ENCODE results near the gene KIRREL2.

The KIRREL2 gene

GRCh38 chr19:35894342-35894741, 37.6 kb downstream of the KIRREL2 start:
- Histone ChIP-seq H3K9ac (ENCODE audit: low read length) (no peak overlapping the region), H3K79me2 (ENCODE audit: low read length) (peaks cover 32% of the 10 kb centered on the region), H3K27ac (ENCODE audit: low read length) (no peak overlapping the region), H3K36me3 (replicated peaks; ENCODE audit: low read depth, low read length) (peaks cover 69% of the 10 kb centered on the region), H3K27me3 (ENCODE audit: low read depth, low read length) (no peaks in the 10 kb centered on the region), H3K9me3 (ENCODE audit: insufficient read depth, low read length) (no peaks in the 10 kb centered on the region), H3K4me1 (ENCODE audit: low read length) (peaks cover 7% of the 10 kb centered on the region; the same call in 1 of the 2 replicates), H2AFZ (ENCODE audit: low read depth, low read length) (no peak overlapping the region), H3K4me3 (ENCODE audit: low read length) (no peak overlapping the region), H3K4me2 (ENCODE audit: low read length) (no peak overlapping the region), H4K20me1 (ENCODE audit: insufficient read depth, low read length) (peaks cover 35% of the 10 kb centered on the region)
- no peak for TF ChIP-seq CTCF (IDR thresholded peaks at IDR 0.05; ENCODE audit: low read depth, low read length)
- TF ChIP-seq EZH2phosphoT487 (IDR thresholded peaks at IDR 0.05; ENCODE audit: low read depth) = no peak

GRCh38 chr19:35895911-35896642, 39.4 kb downstream of the KIRREL2 start:
- Histone ChIP-seq H2AFZ (ENCODE audit: low read depth, low read length) (no peak overlapping the region), H3K27ac (ENCODE audit: low read length) (no peak overlapping the region), H3K9me3 (ENCODE audit: insufficient read depth, low read length) (no peaks in the 10 kb centered on the region), H3K4me3 (ENCODE audit: low read length) (no peak overlapping the region), H3K9ac (ENCODE audit: low read length) (no peak overlapping the region), H4K20me1 (ENCODE audit: insufficient read depth, low read length) (peaks cover 30% of the 10 kb centered on the region), H3K79me2 (ENCODE audit: low read length) (peaks cover 43% of the 10 kb centered on the region), H3K4me1 (ENCODE audit: low read length) (peaks cover 10% of the 10 kb centered on the region), H3K4me2 (ENCODE audit: low read length) (no peak overlapping the region), H3K36me3 (replicated peaks; ENCODE audit: low read depth, low read length) (peaks cover 54% of the 10 kb centered on the region), H3K27me3 (ENCODE audit: low read depth, low read length) (no peaks in the 10 kb centered on the region)
- TF ChIP-seq CTCF (IDR thresholded peaks at IDR 0.05; ENCODE audit: low read depth, low read length) (no peak), EZH2phosphoT487 (IDR thresholded peaks at IDR 0.05; ENCODE audit: low read depth) (no peak)

- Histone ChIP-seq H3K27ac (ENCODE audit: low read length) (no peak overlapping the region), H2AFZ (ENCODE audit: low read depth, low read length) (no peak overlapping the region), H3K36me3 (replicated peaks; ENCODE audit: low read depth, low read length) (peaks cover 51% of the 10 kb centered on the region), H4K20me1 (ENCODE audit: insufficient read depth, low read length) (peaks cover 30% of the 10 kb centered on the region), H3K9ac (ENCODE audit: low read length) (no peak overlapping the region), H3K27me3 (ENCODE audit: low read depth, low read length) (no peaks in the 10 kb centered on the region), H3K4me1 (ENCODE audit: low read length) (peaks cover 16% of the 10 kb centered on the region), H3K79me2 (ENCODE audit: low read length) (peaks cover 43% of the 10 kb centered on the region), H3K4me3 (ENCODE audit: low read length) (no peak overlapping the region), H3K4me2 (ENCODE audit: low read length) (no peak overlapping the region), H3K9me3 (ENCODE audit: insufficient read depth, low read length) (no peaks in the 10 kb centered on the region)
- TF ChIP-seq CTCF (IDR thresholded peaks at IDR 0.05; ENCODE audit: low read depth, low read length) = no peak
- no peak for TF ChIP-seq EZH2phosphoT487 (IDR thresholded peaks at IDR 0.05; ENCODE audit: low read depth)
Observed at GRCh38 chr19:35896643-35897040, 39.9 kb downstream of the KIRREL2 start.

- H3K4me3 ChIP-seq (ENCODE audit: low read length) = no peak overlapping the region
- TF ChIP-seq CTCF (IDR thresholded peaks at IDR 0.05; ENCODE audit: low read depth, low read length) (no peak), EZH2phosphoT487 (IDR thresholded peaks at IDR 0.05; ENCODE audit: low read depth) (no peak)
- H3K4me2 ChIP-seq (ENCODE audit: low read length) = no peak overlapping the region
- no peaks in the 10 kb centered on the region for H3K27me3 ChIP-seq (ENCODE audit: low read depth, low read length)
- no peak overlapping the region for H3K9ac ChIP-seq (ENCODE audit: low read length)
- no peaks in the 10 kb centered on the region for H3K9me3 ChIP-seq (ENCODE audit: insufficient read depth, low read length)
- H3K79me2 ChIP-seq (ENCODE audit: low read length) = peaks cover 48% of the 10 kb centered on the region
- H3K4me1 ChIP-seq (ENCODE audit: low read length) = peaks cover 28% of the 10 kb centered on the region
- peaks cover 30% of the 10 kb centered on the region for H4K20me1 ChIP-seq (ENCODE audit: insufficient read depth, low read length)
- H3K36me3 ChIP-seq (replicated peaks; ENCODE audit: low read depth, low read length) = peaks cover 45% of the 10 kb centered on the region
- H2AFZ ChIP-seq (ENCODE audit: low read depth, low read length) = no peak overlapping the region
- no peak overlapping the region for H3K27ac ChIP-seq (ENCODE audit: low read length)
Observed at GRCh38 chr19:35897706-35898451, 41.2 kb downstream of the KIRREL2 start.
